Stimulated activated CD8-positive, alpha-beta memory T cell treated with anti-CD3 and anti-CD28 coated beads, Interleukin-12 subunit alpha, Interleukin-12 subunit beta, amount 100 ng/mL, for 24 hours (primary cell): ENCODE results near the gene PLCB1.
"Not testable (repeated sequence)": the region's sequence is repeated elsewhere in the genome, so short reads cannot be mapped to it uniquely, and the experiment has no call there.

Experiments used
- DNase-seq: peaks from one replicate; pipeline ENCODE4 v3.0.0-alpha.2; 2020; ENCODE audit errors: extremely low read depth

PLCB1 gene

GRCh38 chr20:8545212-8545611 lies 413.1 kb downstream of the PLCB1 start:
- DNase-seq = no peak

DNA sequence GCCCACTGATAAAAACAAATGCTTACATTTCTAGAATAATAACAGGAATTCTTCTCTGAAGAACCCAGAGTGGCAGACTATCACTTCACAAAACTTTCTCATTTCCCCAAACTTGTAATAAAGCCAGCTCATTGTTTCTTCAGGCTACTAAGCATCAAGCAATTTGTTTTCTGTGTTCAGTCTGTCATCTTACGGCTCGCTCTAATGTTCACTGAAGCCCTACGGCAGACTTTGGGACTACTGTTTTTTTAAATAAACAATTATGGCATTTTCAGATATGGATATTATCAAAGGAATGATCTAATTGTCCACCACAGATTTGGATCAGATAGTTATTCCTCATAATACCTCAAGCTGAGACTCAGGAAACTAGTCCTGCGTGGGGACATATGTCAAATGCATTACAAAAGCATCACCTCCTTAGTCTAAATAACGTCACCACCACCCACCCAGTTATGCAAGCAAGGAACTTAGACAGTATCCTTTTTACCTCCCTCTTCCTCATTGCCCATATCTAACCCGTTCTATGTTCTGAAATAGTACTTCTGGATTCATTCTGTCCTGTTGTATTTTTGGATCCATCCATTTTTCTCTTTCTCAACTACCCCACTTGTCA lies 415.1 kb downstream of the PLCB1 start:
- DNase-seq = no peak

GRCh38 chr20:8547968-8548588 lies 416.0 kb downstream of the PLCB1 start:
- no peak for DNase-seq

- DNase-seq = no peak
These were observed 417.1 kb downstream of the PLCB1 start for GRCh38 chr20:8549192-8549591.

DNA sequence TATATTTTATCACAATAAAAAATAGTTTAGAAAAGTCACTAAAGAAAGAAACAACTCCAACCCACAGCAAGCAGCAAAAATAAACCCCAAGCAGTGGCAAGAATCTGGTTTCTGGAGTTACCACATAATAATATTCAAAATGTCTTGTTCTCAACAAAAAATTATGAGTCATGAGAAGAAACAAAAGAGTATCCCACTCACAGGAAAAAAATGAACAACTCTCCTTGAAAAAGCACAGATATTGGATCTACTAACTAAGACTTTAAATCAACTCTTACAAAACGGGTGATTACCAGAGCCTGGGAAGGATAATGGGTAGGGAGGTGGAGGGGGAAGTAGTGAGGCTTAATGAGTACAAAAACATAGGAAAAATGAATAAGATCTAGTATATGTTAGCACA lies 425.6 kb downstream of the PLCB1 start:
- DNase-seq = no peak

DNA sequence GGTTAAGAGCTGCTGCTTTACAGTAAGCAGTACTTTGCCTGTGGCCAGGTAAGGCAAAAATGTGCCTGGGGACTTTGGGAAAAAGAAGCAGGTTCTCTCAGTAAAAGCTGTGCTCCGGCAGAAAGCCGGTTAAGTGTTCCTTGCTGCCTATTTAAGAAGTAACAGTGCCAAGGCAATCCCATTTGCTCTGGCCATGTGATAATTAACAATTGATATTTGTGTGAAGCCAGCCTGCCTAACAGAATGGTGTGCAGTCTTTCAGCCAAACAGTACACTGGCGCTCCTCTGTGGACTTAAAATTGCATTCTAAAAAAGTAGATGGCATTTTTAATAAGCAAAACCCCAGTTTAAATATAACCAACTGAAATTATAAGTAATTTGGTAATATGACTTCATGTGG lies 430.3 kb downstream of the PLCB1 start:
- DNase-seq = no peak

DNA sequence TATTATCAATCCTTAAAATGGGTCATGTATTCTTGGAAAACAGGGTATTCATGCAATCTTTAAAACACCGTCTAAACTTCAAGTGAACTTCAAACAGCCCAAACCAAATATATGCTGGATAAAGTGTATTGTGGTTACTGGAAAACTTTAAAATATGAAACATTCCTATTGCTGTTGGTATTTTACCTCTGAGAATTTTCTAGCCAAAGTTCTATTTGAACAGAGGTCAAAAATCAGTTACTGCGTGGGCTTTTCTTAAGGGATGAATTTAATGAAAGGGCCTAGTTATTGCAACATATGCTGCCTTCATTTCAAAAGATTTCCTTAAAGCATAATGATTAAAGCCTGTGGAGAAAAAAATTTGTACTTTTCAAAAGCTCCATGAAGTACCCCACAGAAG lies 436.0 kb downstream of the PLCB1 start:
- DNase-seq = no peak

DNA sequence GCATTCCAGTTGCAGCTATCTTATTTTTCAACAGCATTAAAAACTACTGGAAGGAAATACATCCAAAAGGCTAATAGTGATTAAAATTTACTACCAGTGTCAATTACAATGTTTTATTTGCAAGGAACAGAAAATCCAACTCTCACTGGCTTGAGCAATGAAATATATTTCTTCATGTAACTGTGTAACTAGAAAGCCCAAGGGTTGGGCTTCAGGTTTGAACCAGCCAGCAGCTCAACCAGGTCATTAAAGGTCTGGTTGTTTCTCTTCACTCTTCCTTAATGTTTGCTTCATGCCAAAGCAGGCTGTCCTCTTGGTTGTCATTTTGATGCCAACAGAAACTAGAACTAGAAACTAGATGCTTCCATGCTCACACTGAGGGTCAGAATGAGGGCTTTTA lies 437.7 kb downstream of the PLCB1 start:
- no peak for DNase-seq

- no peak for DNase-seq
These were observed 439.5 kb downstream of the PLCB1 start for GRCh38 chr20:8571611-8572010.

DNA sequence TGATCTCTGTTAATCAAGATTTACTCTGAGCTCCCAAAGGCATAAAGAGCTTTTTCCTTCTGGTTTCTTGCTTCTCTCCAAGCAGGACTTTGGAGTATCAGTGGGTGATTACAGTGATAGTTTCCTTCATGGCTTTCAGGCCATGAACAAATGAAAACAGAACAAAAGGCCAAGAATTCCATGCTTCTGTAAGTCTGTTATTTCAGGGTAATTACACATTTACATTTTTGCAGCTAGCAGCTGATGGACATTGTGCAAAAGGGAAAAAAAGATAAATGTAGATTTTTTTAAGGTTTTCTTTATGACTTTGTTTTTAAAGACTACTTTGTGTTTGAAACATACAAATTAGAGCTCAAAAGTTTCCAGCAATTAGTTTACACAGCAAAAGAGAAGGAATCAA lies 441.6 kb downstream of the PLCB1 start:
- no peak for DNase-seq

DNA sequence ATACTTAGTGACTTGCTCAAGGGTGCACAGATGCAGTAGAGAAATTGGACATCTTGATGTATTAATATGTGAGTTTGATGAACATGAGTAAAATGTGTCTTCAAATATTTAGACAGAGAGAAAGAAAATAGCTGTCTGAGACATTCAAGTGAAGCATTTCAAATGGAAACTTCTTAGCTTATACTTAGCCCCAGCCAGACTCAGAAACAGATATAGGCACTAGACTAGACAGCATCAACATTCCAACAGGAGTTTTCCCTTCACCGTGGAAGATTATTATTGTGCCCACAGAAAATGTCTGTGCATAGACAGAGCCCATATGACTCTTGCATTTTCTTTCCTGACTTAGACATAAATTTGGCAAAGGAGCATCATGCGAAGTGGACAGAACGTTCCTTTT lies 443.0 kb downstream of the PLCB1 start:
- DNase-seq = no peak

GRCh38 chr20:8578161-8578865 lies 446.2 kb downstream of the PLCB1 start:
- no peak for DNase-seq

DNA sequence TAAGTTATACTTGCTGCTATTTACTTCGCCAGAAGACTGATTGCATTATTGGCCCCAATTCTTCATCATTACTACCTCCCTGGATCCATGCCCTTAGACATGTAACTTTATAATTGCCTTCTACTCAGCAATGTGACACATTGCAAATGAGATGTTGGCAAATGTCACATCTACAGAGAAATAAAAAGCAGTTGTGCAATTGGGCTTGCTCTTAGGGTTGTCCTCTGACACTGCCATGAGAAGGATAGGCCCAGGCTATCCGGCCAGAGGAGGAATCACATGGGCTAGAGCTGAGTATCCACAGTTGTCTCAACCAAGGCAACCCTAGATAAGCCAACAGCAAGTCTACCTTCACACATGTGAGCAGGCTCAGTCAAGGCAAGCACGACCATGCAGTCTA lies 447.0 kb downstream of the PLCB1 start:
- DNase-seq = no peak

DNA sequence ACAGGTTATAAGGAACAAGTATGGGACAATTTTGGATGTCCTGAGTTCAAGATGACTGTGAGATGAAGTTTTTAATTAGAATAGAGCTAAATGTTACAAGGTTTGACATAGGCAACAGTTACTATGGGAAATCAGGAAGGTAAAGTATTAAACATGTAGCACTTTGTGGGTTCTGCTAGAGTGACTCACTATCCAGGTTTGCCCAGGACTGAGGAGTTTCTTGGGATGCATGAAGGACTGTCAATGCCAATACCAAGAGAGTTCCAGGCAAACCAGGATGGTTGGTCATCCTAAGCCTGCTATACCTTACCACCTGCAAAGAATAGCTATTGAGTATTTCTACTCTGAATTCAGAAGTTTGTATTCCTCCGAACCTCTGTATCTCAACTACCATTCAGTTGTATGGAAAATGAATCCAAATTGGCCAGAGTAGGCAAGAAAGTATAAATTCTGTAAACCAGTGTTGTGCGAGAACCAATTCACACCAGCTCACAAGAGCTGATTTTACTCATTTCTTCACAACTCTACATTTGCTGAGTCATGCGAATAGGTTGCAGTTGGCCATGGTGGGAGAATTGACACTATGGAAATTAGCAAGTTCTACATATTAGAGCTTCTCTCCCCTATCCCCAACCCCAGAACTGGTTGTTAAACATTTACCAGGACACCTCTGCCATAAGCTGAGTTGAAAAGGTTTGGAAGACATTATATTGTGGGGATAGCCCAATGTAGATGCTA lies 449.5 kb downstream of the PLCB1 start:
- no peak for DNase-seq

GRCh38 chr20:8583012-8583565 lies 451.0 kb downstream of the PLCB1 start:
- DNase-seq = no peak

DNA sequence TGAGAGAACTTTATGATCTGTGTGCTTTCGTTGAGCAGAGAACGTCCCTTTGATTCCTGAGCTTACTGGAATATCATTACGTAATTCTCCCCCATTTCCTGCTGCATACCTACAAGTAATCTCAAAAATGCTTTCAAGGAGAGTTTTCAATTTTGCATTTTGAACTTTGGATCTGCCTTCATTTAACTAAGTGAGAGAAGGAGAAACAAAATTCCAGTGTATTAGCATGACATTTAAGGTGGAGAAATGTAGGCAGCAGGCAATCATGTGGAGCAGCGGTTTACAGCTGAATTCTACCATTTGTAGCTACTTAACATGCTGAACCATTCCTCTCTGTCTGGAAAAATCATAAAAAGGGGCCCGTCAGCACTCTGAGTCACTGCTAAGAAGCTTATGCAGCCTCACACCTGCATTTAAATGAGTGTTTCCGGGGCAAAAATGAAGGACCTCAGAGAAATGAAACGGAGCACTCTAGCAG lies 451.5 kb downstream of the PLCB1 start:
- no peak for DNase-seq

GRCh38 chr20:8587251-8587650 lies 455.2 kb downstream of the PLCB1 start:
- no peak for DNase-seq

GRCh38 chr20:8587810-8588209 lies 455.7 kb downstream of the PLCB1 start:
- DNase-seq = no peak

DNA sequence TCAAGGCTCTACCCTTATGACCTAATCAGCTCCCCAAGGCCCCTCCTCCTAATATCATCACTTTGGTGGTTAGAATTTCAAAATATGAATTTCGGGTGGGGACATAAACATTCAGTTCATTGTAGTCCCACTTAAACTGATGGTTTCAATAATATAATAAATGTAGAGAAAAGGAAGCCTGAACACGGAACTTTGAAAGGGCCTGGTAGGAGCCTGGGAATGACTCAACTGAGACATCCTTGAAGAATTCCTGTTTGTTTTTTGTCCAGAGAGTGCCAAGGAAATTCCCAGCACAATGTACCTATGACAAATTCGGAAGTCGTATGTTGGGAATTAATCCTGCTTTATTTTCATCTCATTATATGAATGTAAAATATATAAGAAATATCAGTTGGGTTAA lies 457.9 kb downstream of the PLCB1 start:
- DNase-seq = no peak

DNA sequence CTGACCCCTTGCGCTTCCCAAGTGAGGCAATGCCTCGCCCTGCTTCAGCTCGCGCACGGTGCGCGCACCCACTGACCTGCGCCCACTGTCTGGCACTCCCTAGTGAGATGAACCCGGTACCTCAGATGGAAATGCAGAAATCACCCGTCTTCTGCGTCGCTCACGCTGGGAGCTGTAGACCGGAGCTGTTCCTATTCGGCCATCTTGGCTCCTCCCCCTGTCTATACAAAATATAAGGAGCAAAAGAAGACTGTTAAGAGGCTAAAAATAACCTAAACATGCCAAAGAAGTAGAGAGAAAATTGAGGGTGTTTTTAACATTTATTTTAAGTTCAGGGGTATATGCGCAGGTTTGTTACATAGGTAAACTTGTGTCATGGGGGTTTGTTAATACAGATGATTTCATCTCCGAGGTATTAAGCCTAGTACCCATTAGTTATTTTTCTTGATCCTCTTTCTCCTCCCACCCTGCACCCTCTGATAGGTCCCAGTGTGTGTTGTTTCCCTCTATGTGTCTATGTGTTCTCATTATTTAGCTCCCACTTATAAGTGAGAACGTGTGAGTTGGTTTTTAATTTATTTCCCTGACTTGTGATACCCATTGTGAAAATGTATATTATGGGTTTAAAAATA lies 469.0 kb downstream of the PLCB1 start:
- not testable (repeated sequence) for DNase-seq

DNA sequence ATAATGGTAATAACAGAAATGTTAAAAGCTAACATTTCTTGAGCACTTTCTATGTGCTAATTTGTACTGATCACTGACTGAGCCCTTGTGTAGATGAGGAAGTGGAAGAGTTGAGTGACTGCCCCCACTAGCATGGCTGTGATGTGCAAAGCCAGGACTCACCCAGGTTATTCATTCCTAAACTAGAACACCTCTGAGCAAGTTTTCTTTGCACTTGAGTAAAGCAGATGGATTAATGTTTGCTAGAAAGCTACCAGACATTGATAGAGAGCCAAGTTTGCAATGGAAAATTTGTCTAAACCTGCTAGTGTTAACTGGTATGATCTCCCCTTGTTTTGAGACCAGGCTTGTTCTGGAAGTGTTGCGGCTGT lies 469.5 kb downstream of the PLCB1 start:
- no peak for DNase-seq
